ENCODE measurements around the gene RNU1-2.
"Not testable (repeated sequence)": the region's sequence is repeated elsewhere in the genome, so short reads cannot be mapped to it uniquely, and the experiment has no call there.

The RNU1-2 gene

GRCh38 chr1:16929146-16930041, 33.6 kb downstream of the RNU1-2 start:
- not testable (repeated sequence) for H3K27ac ChIP-seq (ENCODE audit: low read depth, low read length); H3K79me2 ChIP-seq (ENCODE audit: control insufficient read depth, insufficient read depth, low read length, poor library complexity); H3K9ac ChIP-seq (ENCODE audit: low read length); H3K36me3 ChIP-seq (ENCODE audit: control insufficient read depth in 1 of 2, insufficient read depth in 2 of 2, low read length in 2 of 2); DNase-seq; H2BK5ac ChIP-seq (ENCODE audit: low read depth, low read length, poor library complexity); H4K12ac ChIP-seq (ENCODE audit: low read depth, low read length); H3K4me3 ChIP-seq (ENCODE audit: low read depth, low read length); H3K23ac ChIP-seq (ENCODE audit: low read length); H3K9me3 ChIP-seq (ENCODE audit: insufficient read depth, low read depth, low read length); H3K4me1 ChIP-seq (ENCODE audit: control insufficient read depth in 1 of 2, insufficient read depth in 2 of 2, low read length in 2 of 2); H3K4ac ChIP-seq (ENCODE audit: low read depth, low read length); H3K18ac ChIP-seq (ENCODE audit: low read length); H2AFZ ChIP-seq (ENCODE audit: insufficient read depth, low read length, poor library complexity); H3K14ac ChIP-seq (ENCODE audit: low read length); H2AK5ac ChIP-seq (ENCODE audit: low read length); H4K8ac ChIP-seq (ENCODE audit: low read depth, low read length); H2BK120ac ChIP-seq (ENCODE audit: insufficient read depth, low read length, poor library complexity); H3K27me3 ChIP-seq (ENCODE audit: insufficient read depth, low read length); H3K79me1 ChIP-seq (ENCODE audit: low read length); H3K4me2 ChIP-seq (ENCODE audit: low read length); H2BK12ac ChIP-seq (ENCODE audit: low read length); H4K91ac ChIP-seq (ENCODE audit: low read depth, low read length)
- no CpG with 5 or more reads among the region's 24 CpGs for WGBS (ENCODE audit: extremely low coverage, insufficient coverage, insufficient read length)

- not testable (repeated sequence) for H3K27ac ChIP-seq (ENCODE audit: low read depth, low read length); H3K79me1 ChIP-seq (ENCODE audit: low read length); H2AFZ ChIP-seq (ENCODE audit: insufficient read depth, low read length, poor library complexity); H3K9me3 ChIP-seq (ENCODE audit: insufficient read depth, low read depth, low read length); H3K18ac ChIP-seq (ENCODE audit: low read length); DNase-seq; H3K14ac ChIP-seq (ENCODE audit: low read length); H3K23ac ChIP-seq (ENCODE audit: low read length); H4K8ac ChIP-seq (ENCODE audit: low read depth, low read length); H3K4me1 ChIP-seq (ENCODE audit: control insufficient read depth in 1 of 2, insufficient read depth in 2 of 2, low read length in 2 of 2); H2AK5ac ChIP-seq (ENCODE audit: low read length); H2BK12ac ChIP-seq (ENCODE audit: low read length); H4K91ac ChIP-seq (ENCODE audit: low read depth, low read length); H3K9ac ChIP-seq (ENCODE audit: low read length); H3K36me3 ChIP-seq (ENCODE audit: control insufficient read depth in 1 of 2, insufficient read depth in 2 of 2, low read length in 2 of 2); H3K4me3 ChIP-seq (ENCODE audit: low read depth, low read length); H4K12ac ChIP-seq (ENCODE audit: low read depth, low read length); H3K27me3 ChIP-seq (ENCODE audit: insufficient read depth, low read length); H3K79me2 ChIP-seq (ENCODE audit: control insufficient read depth, insufficient read depth, low read length, poor library complexity); H2BK5ac ChIP-seq (ENCODE audit: low read depth, low read length, poor library complexity); H3K4ac ChIP-seq (ENCODE audit: low read depth, low read length); H3K4me2 ChIP-seq (ENCODE audit: low read length); H2BK120ac ChIP-seq (ENCODE audit: insufficient read depth, low read length, poor library complexity)
- WGBS (ENCODE audit: extremely low coverage, insufficient coverage, insufficient read length) = no CpG with 5 or more reads among the region's 18 CpGs
Measured at GRCh38 chr1:16931206-16931934, 35.6 kb downstream of the RNU1-2 start.

DNA sequence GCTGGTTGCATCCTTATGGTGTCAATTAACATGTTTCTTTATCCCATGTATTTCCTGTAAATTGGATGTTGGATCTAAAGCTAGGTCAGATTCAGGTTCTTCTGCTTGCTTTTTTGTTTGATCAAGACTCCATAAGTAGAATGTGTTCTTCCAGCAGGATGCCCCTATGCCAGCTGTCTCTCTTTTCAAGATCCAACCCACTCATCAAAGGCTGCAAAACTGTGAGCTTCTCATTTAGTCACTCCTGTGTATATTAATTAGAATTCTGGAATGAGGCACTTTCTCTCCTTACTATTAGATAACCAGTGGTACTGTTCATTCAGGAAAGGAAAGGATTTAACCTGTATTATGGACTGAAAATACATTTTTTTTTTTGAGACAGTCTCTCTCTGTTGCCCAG, 38.2 kb downstream of the RNU1-2 start:
- not testable (repeated sequence) for H3K36me3 ChIP-seq (ENCODE audit: control insufficient read depth in 1 of 2, insufficient read depth in 2 of 2, low read length in 2 of 2); H3K4me3 ChIP-seq (ENCODE audit: low read depth, low read length); H3K4me1 ChIP-seq (ENCODE audit: control insufficient read depth in 1 of 2, insufficient read depth in 2 of 2, low read length in 2 of 2); H2AFZ ChIP-seq (ENCODE audit: insufficient read depth, low read length, poor library complexity); H3K4ac ChIP-seq (ENCODE audit: low read depth, low read length); H2AK5ac ChIP-seq (ENCODE audit: low read length); DNase-seq; H3K9ac ChIP-seq (ENCODE audit: low read length); H3K9me3 ChIP-seq (ENCODE audit: insufficient read depth, low read depth, low read length); H3K4me2 ChIP-seq (ENCODE audit: low read length); H3K27ac ChIP-seq (ENCODE audit: low read depth, low read length); H2BK120ac ChIP-seq (ENCODE audit: insufficient read depth, low read length, poor library complexity); H4K91ac ChIP-seq (ENCODE audit: low read depth, low read length); H3K18ac ChIP-seq (ENCODE audit: low read length); H3K79me2 ChIP-seq (ENCODE audit: control insufficient read depth, insufficient read depth, low read length, poor library complexity); H3K14ac ChIP-seq (ENCODE audit: low read length); H4K12ac ChIP-seq (ENCODE audit: low read depth, low read length); H2BK12ac ChIP-seq (ENCODE audit: low read length); H2BK5ac ChIP-seq (ENCODE audit: low read depth, low read length, poor library complexity); H3K23ac ChIP-seq (ENCODE audit: low read length); H3K79me1 ChIP-seq (ENCODE audit: low read length); H4K8ac ChIP-seq (ENCODE audit: low read depth, low read length); H3K27me3 ChIP-seq (ENCODE audit: insufficient read depth, low read length)

GRCh38 chr1:16936580-16936979, 40.8 kb downstream of the RNU1-2 start:
- H3K79me1 ChIP-seq (ENCODE audit: low read length); H2AFZ ChIP-seq (ENCODE audit: insufficient read depth, low read length, poor library complexity); H3K9me3 ChIP-seq (ENCODE audit: insufficient read depth, low read depth, low read length); H3K9ac ChIP-seq (ENCODE audit: low read length); H4K8ac ChIP-seq (ENCODE audit: low read depth, low read length); H3K27me3 ChIP-seq (ENCODE audit: insufficient read depth, low read length); H2BK12ac ChIP-seq (ENCODE audit: low read length); H4K91ac ChIP-seq (ENCODE audit: low read depth, low read length); H3K4me1 ChIP-seq (ENCODE audit: control insufficient read depth in 1 of 2, insufficient read depth in 2 of 2, low read length in 2 of 2); H3K14ac ChIP-seq (ENCODE audit: low read length); H3K27ac ChIP-seq (ENCODE audit: low read depth, low read length); H2BK120ac ChIP-seq (ENCODE audit: insufficient read depth, low read length, poor library complexity); H2AK5ac ChIP-seq (ENCODE audit: low read length); H3K4ac ChIP-seq (ENCODE audit: low read depth, low read length); H4K12ac ChIP-seq (ENCODE audit: low read depth, low read length); H3K4me2 ChIP-seq (ENCODE audit: low read length); H3K23ac ChIP-seq (ENCODE audit: low read length); H3K79me2 ChIP-seq (ENCODE audit: control insufficient read depth, insufficient read depth, low read length, poor library complexity); H3K36me3 ChIP-seq (ENCODE audit: control insufficient read depth in 1 of 2, insufficient read depth in 2 of 2, low read length in 2 of 2); H3K4me3 ChIP-seq (ENCODE audit: low read depth, low read length); H2BK5ac ChIP-seq (ENCODE audit: low read depth, low read length, poor library complexity); DNase-seq; H3K18ac ChIP-seq (ENCODE audit: low read length): not testable (repeated sequence)
- no CpG with 5 or more reads among the region's 16 CpGs for WGBS (ENCODE audit: extremely low coverage, insufficient coverage, insufficient read length)
